ENCODE measurements around the gene FGF22. TPM values are rescaled to one million over a fixed set of nuclear protein-coding genes. Genes with fewer than 3 reads are reported as not detected.

FGF22 gene
- total and polyA plus RNA-seq, 4 donors, result 0.08 TPM; not detected in 3

- Histone ChIP-seq H3K9me3 (ENCODE audit: control insufficient read depth in 4 of 4, low read length in 3 of 4) (no peaks in the 10 kb centered on the region), H3K27me3 (ENCODE audit: control insufficient read depth in 4 of 4, insufficient read depth in 4 of 4, low read length in 3 of 4) (no peaks in the 10 kb centered on the region), H3K9ac (ENCODE audit: low read depth in 1 of 2, low read length in 2 of 2) (no peak overlapping the region), H3K4me1 (ENCODE audit: control insufficient read depth in 4 of 4, insufficient read depth in 4 of 4, low read length in 3 of 4) (peaks cover 0 to 3% (median 0%) of the 10 kb centered on the region in 4 donors), H3K27ac (ENCODE audit: low read depth in 1 of 2, low read length in 2 of 2) (no peak overlapping the region), H3K36me3 (ENCODE audit: control insufficient read depth in 4 of 4, insufficient read depth in 3 of 4, low read depth in 1 of 4, low read length in 3 of 4) (no peaks in the 10 kb centered on the region), H3K4me3 (ENCODE audit: low read depth in 1 of 3, low read length in 3 of 3) (no peak overlapping the region)
- no peak for DNase-seq (ENCODE audit: low spot score)
- TF ChIP-seq JUND (IDR thresholded peaks at IDR 0.05) (no peak), GABPA (IDR thresholded peaks at IDR 0.05 in 1 of 2, conservative IDR thresholded peaks at IDR 0.05 in 1 of 2) (no peak), REST (IDR thresholded peaks at IDR 0.05) (no peak), CTCF (IDR thresholded peaks at IDR 0.05; ENCODE audit: low read depth, low read length, missing input control) (no peak), TAF1 (conservative IDR thresholded peaks at IDR 0.05) (no peak), FOXA1 (IDR thresholded peaks at IDR 0.05) (no peak), NR2F2 (IDR thresholded peaks at IDR 0.05) (no peak), EGR1 (IDR thresholded peaks at IDR 0.05; ENCODE audit: low read depth in 2 of 2) (no peak), YY1 (IDR thresholded peaks at IDR 0.05) (no peak), RXRA (IDR thresholded peaks at IDR 0.05) (no peak), MAX (IDR thresholded peaks at IDR 0.05) (no peak), FOXA2 (IDR thresholded peaks at IDR 0.05) (no peak), SP1 (IDR thresholded peaks at IDR 0.05) (no peak), ZBTB33 (IDR thresholded peaks at IDR 0.05) (no peak), RAD21 (IDR thresholded peaks at IDR 0.05) (no peak), HNF4G (IDR thresholded peaks at IDR 0.05) (no peak), HNF4A (conservative IDR thresholded peaks at IDR 0.05) (no peak)
- whole genome bisulfite sequencing, result 87% methylated on average over 30 of the region's 30 CpGs
Observed at GRCh38 chr19:607301-608154, 32.2 kb upstream of the FGF22 start.

Data from liver (tissue), 9 donors.